OCI-LY7 (cell line): ENCODE measurements around the gene TTLL3. TPM values are rescaled to one million over a fixed set of nuclear protein-coding genes. Genes with fewer than 3 reads are reported as not detected.

Experiments used
- BruUV-seq: library from RNA; stranded (reverse); fragments of 400-500 nt; replicated peaks from 2 replicates; lab custom pipeline; 2021; lab: Mats Ljungman, UMichigan
- CTCF ChIA-PET: fragments of 300-600 bp; sonication (Branson Sonifier 250); formaldehyde crosslinking; loops from one replicate; lab custom pipeline; 2022; ENCODE audit warnings: antibody characterized with exemption; ENCODE audit not compliant: unreplicated experiment; lab: Charles Lee
- POLR2A ChIA-PET: fragments of 300-600 bp; sonication (Branson Sonifier 250); formaldehyde crosslinking; loops from one replicate; lab custom pipeline; 2022; ENCODE audit warnings: antibody characterized with exemption; lab: Charles Lee
- DNase-seq: peaks from one replicate; pipeline ENCODE4 v3.0.0-alpha.2; 2015; ENCODE audit warnings: low spot score
- H2AFZ ChIP-seq: fragments of 200-600 bp; sonication (generic), shearing (Covaris generic); 2 replicates; pipeline ENCODE4 v1.6.1; 2014; ENCODE audit warnings: mild to moderate bottlenecking, antibody characterized with exemption, low read length, moderate library complexity
- H3K27ac ChIP-seq: fragments of 200-600 bp; sonication (generic); 2 replicates; pipeline ENCODE4 v1.5.1; 2014; ENCODE audit warnings: mixed run types, low read depth, mild to moderate bottlenecking, moderate library complexity, low read length, inconsistent platforms; ENCODE audit not compliant: poor library complexity, severe bottlenecking
- H3K36me3 ChIP-seq: fragments of 200-600 bp; sonication (generic); 2 replicates; pipeline ENCODE4 v1.6.1; 2014; ENCODE audit warnings: mild to moderate bottlenecking, antibody characterized with exemption, low read length, moderate library complexity, mixed read lengths; ENCODE audit not compliant: insufficient read depth
- H3K4me1 ChIP-seq: fragments of 200-600 bp; sonication (generic); 2 replicates; pipeline ENCODE4 v1.5.1; 2014; ENCODE audit warnings: mild to moderate bottlenecking, low read length; ENCODE audit not compliant: insufficient read depth, poor library complexity, severe bottlenecking
- H3K4me2 ChIP-seq: fragments of 200-600 bp; sonication (generic); 2 replicates; pipeline ENCODE4 v1.6.1; 2014; ENCODE audit warnings: mild to moderate bottlenecking, low read length
- H3K4me3 ChIP-seq: fragments of 200-600 bp; sonication (generic); 2 replicates; pipeline ENCODE4 v1.5.1; 2014; ENCODE audit warnings: mild to moderate bottlenecking, low read depth, low read length; ENCODE audit not compliant: poor library complexity, severe bottlenecking
- H3K79me2 ChIP-seq: fragments of 200-600 bp; sonication (generic); 2 replicates; pipeline ENCODE4 v1.6.1; 2016; ENCODE audit warnings: low read depth, mild to moderate bottlenecking, low read length, moderate library complexity, mixed read lengths; ENCODE audit not compliant: insufficient read depth
- H3K9me2 ChIP-seq: fragments of 200-600 bp; sonication (generic); 2 replicates; pipeline ENCODE4 v1.6.1; 2016; ENCODE audit warnings: mild to moderate bottlenecking, low read length, mixed read lengths; ENCODE audit not compliant: insufficient read depth
- H3K9me3 ChIP-seq: fragments of 200-600 bp; sonication (generic); 2 replicates; pipeline ENCODE4 v1.6.1; 2014; ENCODE audit warnings: mild to moderate bottlenecking, mixed run types, low read length, mixed read lengths
- H4K20me1 ChIP-seq: fragments of 200-600 bp; sonication (generic); 2 replicates; pipeline ENCODE4 v1.6.1; 2014; ENCODE audit warnings: mild to moderate bottlenecking, antibody characterized with exemption, low read length, moderate library complexity, mixed read lengths; ENCODE audit not compliant: insufficient read depth
- EZH2phosphoT487 ChIP-seq: fragments of 200-600 bp; sonication (generic); IDR thresholded peaks from 2 replicates; pipeline ENCODE4 v1.6.1; 2018; ENCODE audit warnings: low read depth, borderline replicate concordance, mild to moderate bottlenecking, mixed run types, antibody characterized with exemption, low read length, moderate library complexity, mixed read lengths
- intact Hi-C: fragments of 100-400 bp; cut with micrococcal nuclease; formaldehyde crosslinking; loops from one replicate; pipeline ENCODE4 v1.10.0; 2022; ENCODE audit not compliant: unreplicated experiment
- total RNA-seq, 2 experiments: library from RNA; depleted of rRNA in 1 of 2; stranded (reverse); fragments of >200 nt in 1 of 2; shearing (Covaris generic) in 1 of 2; gene quantifications; 2 replicates each; pipeline ENCODE4 v1.2.3, GENCODE V29; 2014 to 2022
- TF ChIP-seq, protein P1 (sequence below): fragments of 200-600 bp; sonication (generic); conservative IDR thresholded peaks from 2 replicates; pipeline ENCODE4 v1.5.1; 2014; ENCODE audit warnings: mild to moderate bottlenecking, antibody characterized with exemption, low read length, moderate library complexity, mixed read lengths

TTLL3 gene
- total RNA-seq, 2 experiments from 2014 or later = 65.4 to 127 TPM

DNA sequence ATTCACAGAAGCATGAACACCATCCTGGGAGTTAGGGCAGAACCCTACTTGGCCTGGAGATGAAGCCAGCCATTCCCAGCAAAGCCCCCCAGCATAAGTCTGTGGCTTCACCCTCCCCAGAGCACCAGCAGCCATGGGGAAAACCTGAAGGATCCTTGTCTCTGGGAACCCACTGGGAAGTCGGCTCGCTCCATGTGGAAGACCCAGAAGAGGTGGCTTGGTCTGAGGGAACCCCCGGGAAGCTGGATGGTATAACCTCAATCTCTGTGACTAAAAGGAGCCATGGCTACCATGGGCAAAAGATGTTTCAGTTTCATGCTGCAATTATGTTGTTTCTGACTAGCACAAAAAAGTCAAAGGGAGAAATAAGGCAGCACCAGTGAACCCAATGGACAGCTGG is 45.5 kb downstream of the TTLL3 start:
- Histone ChIP-seq H4K20me1 (no peaks in the 10 kb centered on the region), H3K4me2 (no peak overlapping the region), H3K9me3 (no peaks in the 10 kb centered on the region), H3K4me3 (no peak overlapping the region), H3K4me1 (no peaks in the 10 kb centered on the region), H2AFZ (no peak overlapping the region), H3K27ac (no peak overlapping the region), H3K9me2 (no peaks in the 10 kb centered on the region), H3K79me2 (no peaks in the 10 kb centered on the region), H3K36me3 (no peaks in the 10 kb centered on the region)
- ChIA-PET CTCF (no interaction called here), POLR2A (no interaction called here)
- no peak for TF ChIP-seq EZH2phosphoT487
- TF ChIP-seq, protein P1, sequence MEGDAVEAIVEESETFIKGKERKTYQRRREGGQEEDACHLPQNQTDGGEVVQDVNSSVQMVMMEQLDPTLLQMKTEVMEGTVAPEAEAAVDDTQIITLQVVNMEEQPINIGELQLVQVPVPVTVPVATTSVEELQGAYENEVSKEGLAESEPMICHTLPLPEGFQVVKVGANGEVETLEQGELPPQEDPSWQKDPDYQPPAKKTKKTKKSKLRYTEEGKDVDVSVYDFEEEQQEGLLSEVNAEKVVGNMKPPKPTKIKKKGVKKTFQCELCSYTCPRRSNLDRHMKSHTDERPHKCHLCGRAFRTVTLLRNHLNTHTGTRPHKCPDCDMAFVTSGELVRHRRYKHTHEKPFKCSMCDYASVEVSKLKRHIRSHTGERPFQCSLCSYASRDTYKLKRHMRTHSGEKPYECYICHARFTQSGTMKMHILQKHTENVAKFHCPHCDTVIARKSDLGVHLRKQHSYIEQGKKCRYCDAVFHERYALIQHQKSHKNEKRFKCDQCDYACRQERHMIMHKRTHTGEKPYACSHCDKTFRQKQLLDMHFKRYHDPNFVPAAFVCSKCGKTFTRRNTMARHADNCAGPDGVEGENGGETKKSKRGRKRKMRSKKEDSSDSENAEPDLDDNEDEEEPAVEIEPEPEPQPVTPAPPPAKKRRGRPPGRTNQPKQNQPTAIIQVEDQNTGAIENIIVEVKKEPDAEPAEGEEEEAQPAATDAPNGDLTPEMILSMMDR = no peak
- intact Hi-C loops = no loop called here
- no peak for DNase-seq
- no TSS peak for BruUV-seq

- DNase-seq = no peak
- no peaks in the 10 kb centered on the region for H3K36me3 ChIP-seq
- ChIA-PET CTCF (no interaction called here), POLR2A (no interaction called here)
- H3K9me3 ChIP-seq = no peaks in the 10 kb centered on the region
- no peak overlapping the region for H3K4me3 ChIP-seq
- BruUV-seq = no TSS peak
- intact Hi-C loops = no loop called here
- H4K20me1 ChIP-seq = no peaks in the 10 kb centered on the region
- H3K79me2 ChIP-seq = no peaks in the 10 kb centered on the region
- H2AFZ ChIP-seq = no peak overlapping the region
- TF ChIP-seq EZH2phosphoT487 = no peak
- TF ChIP-seq, protein P1 = no peak
- no peaks in the 10 kb centered on the region for H3K9me2 ChIP-seq
- H3K27ac ChIP-seq = no peak overlapping the region
- H3K4me2 ChIP-seq = no peak overlapping the region
- no peaks in the 10 kb centered on the region for H3K4me1 ChIP-seq
These were observed 49.5 kb downstream of the TTLL3 start for GRCh38 chr3:9859530-9860025.

GRCh38 chr3:9861201-9861600 is 51.1 kb downstream of the TTLL3 start:
- H3K36me3 ChIP-seq = no peaks in the 10 kb centered on the region
- H4K20me1 ChIP-seq = no peaks in the 10 kb centered on the region
- DNase-seq = no peak
- H3K9me3 ChIP-seq = no peaks in the 10 kb centered on the region
- H3K4me2 ChIP-seq = no peak overlapping the region
- TF ChIP-seq, protein P1 = no peak
- no peak for TF ChIP-seq EZH2phosphoT487
- POLR2A ChIA-PET = interaction anchor here (0.6 to 0.7 kb wide), 2 partner anchors 34 to 1603 kb away, joined by 4 read pairs; no protein-coding TSS in a partner anchor
- no peak overlapping the region for H3K4me3 ChIP-seq
- H3K27ac ChIP-seq = no peak overlapping the region
- H3K79me2 ChIP-seq = no peaks in the 10 kb centered on the region
- intact Hi-C loops = no loop called here
- BruUV-seq = no TSS peak
- H3K4me1 ChIP-seq = no peaks in the 10 kb centered on the region
- no peak overlapping the region for H2AFZ ChIP-seq
- H3K9me2 ChIP-seq = no peaks in the 10 kb centered on the region
- CTCF ChIA-PET = no interaction called here
